ENCODE measurements around the gene AKR1B15.
"Not testable (repeated sequence)": the region's sequence is repeated elsewhere in the genome, so short reads cannot be mapped to it uniquely, and the experiment has no call there.

Gene AKR1B15

GRCh38 chr7:134562136-134562535, 13.2 kb downstream of the AKR1B15 start:
- TF ChIP-seq, protein P1, sequence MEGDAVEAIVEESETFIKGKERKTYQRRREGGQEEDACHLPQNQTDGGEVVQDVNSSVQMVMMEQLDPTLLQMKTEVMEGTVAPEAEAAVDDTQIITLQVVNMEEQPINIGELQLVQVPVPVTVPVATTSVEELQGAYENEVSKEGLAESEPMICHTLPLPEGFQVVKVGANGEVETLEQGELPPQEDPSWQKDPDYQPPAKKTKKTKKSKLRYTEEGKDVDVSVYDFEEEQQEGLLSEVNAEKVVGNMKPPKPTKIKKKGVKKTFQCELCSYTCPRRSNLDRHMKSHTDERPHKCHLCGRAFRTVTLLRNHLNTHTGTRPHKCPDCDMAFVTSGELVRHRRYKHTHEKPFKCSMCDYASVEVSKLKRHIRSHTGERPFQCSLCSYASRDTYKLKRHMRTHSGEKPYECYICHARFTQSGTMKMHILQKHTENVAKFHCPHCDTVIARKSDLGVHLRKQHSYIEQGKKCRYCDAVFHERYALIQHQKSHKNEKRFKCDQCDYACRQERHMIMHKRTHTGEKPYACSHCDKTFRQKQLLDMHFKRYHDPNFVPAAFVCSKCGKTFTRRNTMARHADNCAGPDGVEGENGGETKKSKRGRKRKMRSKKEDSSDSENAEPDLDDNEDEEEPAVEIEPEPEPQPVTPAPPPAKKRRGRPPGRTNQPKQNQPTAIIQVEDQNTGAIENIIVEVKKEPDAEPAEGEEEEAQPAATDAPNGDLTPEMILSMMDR (IDR thresholded peaks at IDR 0.05; ENCODE audit: control insufficient read depth, extremely low read depth, insufficient read depth) = no peak
- no peak for DNase-seq (ENCODE audit: low read depth)
- H3K4me3 ChIP-seq (ENCODE audit: low read depth, low read length) = no peak overlapping the region

GRCh38 chr7:134563398-134563749, 14.5 kb downstream of the AKR1B15 start:
- H3K4me3 ChIP-seq (ENCODE audit: low read depth, low read length); DNase-seq (ENCODE audit: low read depth): not testable (repeated sequence)

DNA sequence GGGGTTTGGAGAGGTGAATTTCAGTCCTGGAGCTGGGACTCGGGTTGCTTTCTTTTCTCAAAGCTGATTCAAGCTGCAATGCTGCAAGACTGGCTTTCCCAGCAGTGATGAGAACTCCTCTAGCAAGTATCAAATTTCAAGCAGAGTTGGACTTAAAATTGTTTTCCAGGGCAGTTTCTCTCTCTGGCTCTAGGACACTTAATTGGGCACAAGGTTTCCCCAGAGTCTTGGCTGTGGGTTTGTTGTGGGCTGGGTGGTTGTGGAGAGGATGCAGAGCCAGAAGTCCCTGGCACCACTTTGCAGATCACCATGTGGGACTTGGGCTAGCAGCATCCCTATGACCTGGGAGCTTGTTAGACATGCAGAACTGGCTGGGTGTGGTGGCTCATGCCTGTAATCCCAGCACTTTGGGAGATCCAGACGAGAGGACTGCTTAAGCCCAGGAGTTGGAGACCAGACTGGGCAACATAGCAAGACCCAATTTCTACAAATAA, 16.8 kb downstream of the AKR1B15 start:
- TF ChIP-seq, protein P1 (IDR thresholded peaks at IDR 0.05; ENCODE audit: control insufficient read depth, extremely low read depth, insufficient read depth) = no peak
- H3K4me3 ChIP-seq (ENCODE audit: low read depth, low read length) = no peak overlapping the region
- DNase-seq (ENCODE audit: low read depth) = no peak

DNA sequence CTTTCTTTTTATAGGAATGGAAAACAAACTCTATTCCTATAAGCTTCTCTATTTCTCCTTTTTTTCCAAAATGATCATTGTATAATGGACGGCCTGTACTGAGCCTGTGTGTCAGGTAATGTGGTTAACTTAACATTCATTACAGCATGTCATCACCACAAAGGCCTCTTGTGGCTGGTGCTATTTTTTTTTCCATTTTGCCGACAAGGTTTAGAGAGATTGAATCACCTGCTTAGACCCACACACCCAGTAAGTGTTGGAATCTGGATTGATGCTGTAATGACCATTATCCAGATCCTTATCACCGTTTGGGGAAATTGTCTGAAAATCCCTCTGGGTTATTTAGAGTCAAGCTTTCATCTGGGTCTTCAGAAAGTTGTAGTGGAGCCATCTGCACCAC, 18.5 kb downstream of the AKR1B15 start:
- DNase-seq (ENCODE audit: low read depth) = no peak
- H3K4me3 ChIP-seq (ENCODE audit: low read depth, low read length) = no peak overlapping the region
- TF ChIP-seq, protein P1 (IDR thresholded peaks at IDR 0.05; ENCODE audit: control insufficient read depth, extremely low read depth, insufficient read depth) = no peak

GRCh38 chr7:134569962-134570361, 21.1 kb downstream of the AKR1B15 start:
- H3K4me3 ChIP-seq (ENCODE audit: low read depth, low read length); DNase-seq (ENCODE audit: low read depth): not testable (repeated sequence)

- no peak overlapping the region for H3K4me3 ChIP-seq (ENCODE audit: low read depth, low read length)
- TF ChIP-seq, protein P1 (IDR thresholded peaks at IDR 0.05; ENCODE audit: control insufficient read depth, extremely low read depth, insufficient read depth) = no peak
- DNase-seq (ENCODE audit: low read depth) = no peak
Measured at GRCh38 chr7:134571101-134571500, 22.2 kb downstream of the AKR1B15 start.

DNA sequence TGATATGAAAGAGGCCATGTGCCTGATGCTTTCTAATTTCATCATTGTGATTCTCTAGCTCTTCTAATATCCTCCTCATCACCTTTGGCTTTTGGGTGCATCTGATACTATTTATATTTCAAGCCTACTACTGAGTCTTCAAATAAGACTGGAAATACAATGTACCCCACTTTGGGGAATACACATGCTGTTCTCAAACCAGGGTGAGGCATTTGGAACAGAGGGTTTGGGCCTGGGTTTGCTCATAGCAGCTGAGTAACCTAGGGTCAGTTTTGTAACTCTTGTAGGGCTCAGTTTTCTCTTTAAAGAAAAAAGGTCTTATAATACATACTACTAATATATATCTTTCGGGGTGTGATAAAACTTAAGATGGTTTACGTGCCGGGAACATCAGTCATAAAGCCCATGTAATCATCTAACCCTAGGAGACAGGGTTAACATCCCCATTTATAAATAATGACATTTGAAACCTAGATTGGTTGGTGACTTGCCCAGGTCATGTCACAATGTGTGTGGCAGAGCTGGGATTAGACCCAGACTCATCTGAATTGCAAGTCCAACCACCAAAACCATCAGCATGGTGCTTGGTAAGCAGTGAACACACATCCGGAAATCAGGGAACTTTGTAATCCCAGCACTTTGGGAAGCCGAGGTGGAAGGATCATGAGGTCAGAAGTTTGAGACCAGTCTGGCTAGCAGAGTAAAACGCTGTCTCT, 23.0 kb downstream of the AKR1B15 start:
- TF ChIP-seq, protein P1 (IDR thresholded peaks at IDR 0.05; ENCODE audit: control insufficient read depth, extremely low read depth, insufficient read depth) = no peak
- H3K4me3 ChIP-seq (ENCODE audit: low read depth, low read length) = no peak overlapping the region
- no peak for DNase-seq (ENCODE audit: low read depth)

GRCh38 chr7:134574322-134574721, 25.4 kb downstream of the AKR1B15 start:
- DNase-seq (ENCODE audit: low read depth) = no peak
- H3K4me3 ChIP-seq (ENCODE audit: low read depth, low read length) = no peak overlapping the region
- TF ChIP-seq, protein P1 (IDR thresholded peaks at IDR 0.05; ENCODE audit: control insufficient read depth, extremely low read depth, insufficient read depth) = no peak

Measured in LNCaP clone FGC (cell line).